ENCODE measurements around the gene DIS3L2. TPM values are rescaled to one million over a fixed set of nuclear protein-coding genes. Genes with fewer than 3 reads are reported as not detected.

The DIS3L2 gene
- total and polyA plus RNA-seq, 2 of the 8 experiments (the other 6 are each of a cell fraction or from before 2014, with no cell fraction given), result 11.5 to 21.6 TPM

DNA sequence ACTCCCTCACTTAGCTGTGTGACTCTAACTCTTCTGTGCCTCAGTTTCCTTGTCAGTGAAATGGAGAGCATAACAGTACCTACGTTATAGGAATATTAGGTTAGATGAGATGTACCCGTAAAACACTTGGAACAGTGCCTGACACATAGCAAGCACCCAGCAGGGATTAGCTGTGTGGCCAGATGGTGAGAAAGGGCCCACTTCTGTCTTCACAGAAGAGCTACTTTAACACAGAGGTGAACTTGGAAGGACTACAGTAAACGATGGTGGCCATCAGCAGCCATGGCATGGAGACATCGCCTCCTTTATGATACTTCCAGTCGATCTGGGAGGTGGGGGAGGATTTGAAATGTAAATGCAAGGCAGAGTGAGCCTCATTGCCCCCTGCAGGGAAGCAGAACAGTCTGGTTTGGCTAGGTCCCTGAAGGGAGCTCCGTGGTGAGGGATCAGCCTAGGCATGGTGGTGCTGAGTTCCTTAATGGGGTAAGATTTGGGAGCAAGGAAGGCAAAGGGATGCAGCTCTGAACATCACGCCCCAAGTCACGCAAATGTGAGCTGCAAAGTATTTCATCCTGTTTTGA, 315.3 kb downstream of the DIS3L2 start:
- Histone ChIP-seq H2BK5ac (ENCODE audit: low read depth, low read length) (no peak overlapping the region), H3K36me3 (ENCODE audit: control insufficient read depth in 2 of 4, insufficient read depth in 4 of 4, low read length in 3 of 4) (no peaks in the 10 kb centered on the region), H3K9me3 (ENCODE audit: insufficient read depth in 2 of 2, low read depth in 1 of 2, low read length in 1 of 2) (no peaks in the 10 kb centered on the region), H3K4me2 (ENCODE audit: insufficient read depth in 1 of 2, low read depth in 2 of 2, low read length in 2 of 2) (peak overlapping the region; percentile 30 to 45), H3K4me3 (ENCODE audit: extremely low read depth in 1 of 4, insufficient read depth in 2 of 4, low read depth in 3 of 4, low read length in 4 of 4) (0 out of 8 replicates have a peak overlapping the region, but pooled peaks of 1 of the 4 experiments have one; percentile 18), H2BK20ac (ENCODE audit: low read length) (0 out of 2 replicates have a peak overlapping the region, but pooled peaks have one; percentile 13), H3K9ac (replicated peaks in 1 of 4; ENCODE audit: extremely low read depth in 1 of 4, low read depth in 3 of 4, low read length in 3 of 4) (no peak overlapping the region), H3K23ac (ENCODE audit: insufficient read length) (no peak overlapping the region), H3K27ac (ENCODE audit: low read depth, low read length) (no peak overlapping the region), H3K56ac (replicated peaks; ENCODE audit: insufficient read length, low read depth, low read length) (no peak overlapping the region), H2AFZ (ENCODE audit: low read length) (no peak overlapping the region), H4K5ac (ENCODE audit: insufficient read length, low read depth, low read length) (no peak overlapping the region), H3K14ac (ENCODE audit: insufficient read length) (no peak overlapping the region), H3K18ac (ENCODE audit: extremely low read depth, low read length) (peak overlapping the region; percentile 65; the same call in 1 of the 2 replicates), H4K20me1 (replicated peaks in 1 of 2; ENCODE audit: control insufficient read depth in 1 of 2, insufficient read depth in 2 of 2, low read length in 2 of 2) (peaks cover 0 to 1% of the 10 kb centered on the region in 2 experiments), H3K4ac (replicated peaks; ENCODE audit: insufficient read length, low read depth, low read length) (no peak overlapping the region), H3K79me1 (ENCODE audit: low read depth, low read length) (no peaks in the 10 kb centered on the region; the same call in 1 of the 2 replicates), H3K27me3 (replicated peaks in 1 of 4; ENCODE audit: control insufficient read depth in 3 of 4, extremely low read depth in 1 of 4, insufficient read depth in 3 of 4, low read length in 3 of 4) (no peaks in the 10 kb centered on the region), H2AK5ac (ENCODE audit: low read depth, low read length) (no peak overlapping the region; the same call in 1 of the 2 replicates), H3K4me1 (replicated peaks in 1 of 4; ENCODE audit: control insufficient read depth in 3 of 4, insufficient read depth in 4 of 4, low read length in 3 of 4) (peaks cover 7 to 12% (median 11%) of the 10 kb centered on the region in 4 experiments; a peak in 6 of 7 replicates), H3K23me2 (ENCODE audit: low read depth, low read length) (no peaks in the 10 kb centered on the region), H2BK15ac (ENCODE audit: low read length) (no peak overlapping the region), H4K8ac (ENCODE audit: extremely low read depth, insufficient read depth, low read length) (peak overlapping the region; percentile 29), H3K79me2 (ENCODE audit: control insufficient read depth in 1 of 2, insufficient read depth in 2 of 2, low read length in 2 of 2) (no peaks in the 10 kb centered on the region), H4K91ac (replicated peaks; ENCODE audit: insufficient read length, low read length) (no peak overlapping the region), H2BK120ac (replicated peaks; ENCODE audit: low read depth, low read length) (no peak overlapping the region), H2BK12ac (ENCODE audit: low read depth, low read length) (peak overlapping the region; percentile 10; the same call in 1 of the 2 replicates)
- no peak for TF ChIP-seq NANOG (IDR thresholded peaks at IDR 0.05; ENCODE audit: insufficient read depth, low read depth, low read length, poor library complexity, severe bottlenecking)
- no peak for TF ChIP-seq RAD21 (IDR thresholded peaks at IDR 0.05 in 1 of 2, conservative IDR thresholded peaks at IDR 0.05 in 1 of 2; ENCODE audit: low read depth in 2 of 2, low read length in 2 of 2)
- TF ChIP-seq JUND (IDR thresholded peaks at IDR 0.05; ENCODE audit: low read length), result no peak
- TF ChIP-seq FOSL1 (IDR thresholded peaks at IDR 0.05; ENCODE audit: insufficient read depth, low read depth, low read length), result no peak
- TF ChIP-seq SIRT6 (IDR thresholded peaks at IDR 0.05; ENCODE audit: low read length), result no peak
- TF ChIP-seq SIX5 (IDR thresholded peaks at IDR 0.05; ENCODE audit: low read depth, low read length), result no peak
- TF ChIP-seq NRF1 (IDR thresholded peaks at IDR 0.05; ENCODE audit: low read depth, low read length), result no peak
- TF ChIP-seq CBX5 (IDR thresholded peaks at IDR 0.05; ENCODE audit: low read depth, low read length), result no peak
- no peak for TF ChIP-seq CHD2 (IDR thresholded peaks at IDR 0.05; ENCODE audit: low read length)
- DNase-seq (ENCODE audit: low read depth in 1 of 2, low spot score in 2 of 2) (peak in 1 of 2 experiments; percentile 5), FAIRE-seq (peak; percentile 24)
- CTCF ChIA-PET (ENCODE audit: partially characterized antibody), result interaction anchor here (0.7 to 6.4 kb wide), 9 partner anchors 15 to 188 kb away, joined by 3 to 47 read pairs (median 3); no protein-coding TSS in a partner anchor
- POLR2A ChIA-PET (ENCODE audit: partially characterized antibody), result interaction anchor here (0.8 to 1.2 kb wide), 2 partner anchors 9 kb away, joined by 3 read pairs; no protein-coding TSS in a partner anchor
- WGBS, 2 experiments (ENCODE audit: extremely low coverage in 1 of 2, insufficient coverage in 1 of 2, insufficient read length in 1 of 2, insufficient replicate concordance in 2 of 2, low coverage in 1 of 2, low lambda C conversion rate in 2 of 2, missing lambda C conversion rate in 1 of 2), result 75% methylated on average over 8 of the region's 8 CpGs; no CpG with 5 or more reads in 1 of the 2 experiments

Data from H1 (cell line).